Measurements from ENCODE around the gene HAPLN2.

The HAPLN2 gene

DNA sequence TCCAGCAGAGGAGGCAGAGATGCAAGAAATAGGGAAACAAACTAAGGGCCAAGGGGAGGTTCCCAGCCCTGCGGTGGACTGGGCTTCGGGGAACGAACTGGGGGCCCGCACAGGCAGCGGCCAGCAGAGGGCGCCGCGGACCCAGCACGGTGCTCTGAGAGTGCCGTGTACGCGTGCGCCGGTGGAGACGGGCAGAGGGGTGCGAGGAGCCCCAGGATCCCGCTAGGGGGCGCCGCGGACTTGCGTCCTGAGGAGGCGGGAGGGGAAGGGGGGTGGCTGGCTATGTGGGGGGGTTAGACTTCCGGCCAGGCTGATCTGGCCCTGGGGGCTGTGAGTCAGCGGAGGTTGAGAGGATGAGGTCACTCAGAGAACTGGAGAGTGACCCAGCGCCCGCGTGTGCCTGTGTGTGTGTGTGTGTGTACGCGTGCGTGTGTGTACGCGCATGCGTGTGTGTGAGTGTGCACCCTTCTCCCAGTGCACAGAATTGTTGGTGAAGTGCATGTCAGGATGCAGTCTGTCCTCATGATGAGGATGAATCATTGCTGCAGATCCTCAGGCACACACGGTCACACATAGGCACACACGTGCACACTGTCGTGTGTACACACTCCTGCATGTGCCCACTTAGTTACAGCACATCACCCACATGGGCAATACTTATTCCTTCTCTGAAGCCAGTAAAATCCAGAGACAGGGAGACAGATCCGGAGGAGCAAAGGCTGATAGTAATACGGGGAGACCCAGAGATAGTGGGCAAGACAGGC is 41.0 kb downstream of the HAPLN2 start (continued):
- TF ChIP-seq, protein P1, sequence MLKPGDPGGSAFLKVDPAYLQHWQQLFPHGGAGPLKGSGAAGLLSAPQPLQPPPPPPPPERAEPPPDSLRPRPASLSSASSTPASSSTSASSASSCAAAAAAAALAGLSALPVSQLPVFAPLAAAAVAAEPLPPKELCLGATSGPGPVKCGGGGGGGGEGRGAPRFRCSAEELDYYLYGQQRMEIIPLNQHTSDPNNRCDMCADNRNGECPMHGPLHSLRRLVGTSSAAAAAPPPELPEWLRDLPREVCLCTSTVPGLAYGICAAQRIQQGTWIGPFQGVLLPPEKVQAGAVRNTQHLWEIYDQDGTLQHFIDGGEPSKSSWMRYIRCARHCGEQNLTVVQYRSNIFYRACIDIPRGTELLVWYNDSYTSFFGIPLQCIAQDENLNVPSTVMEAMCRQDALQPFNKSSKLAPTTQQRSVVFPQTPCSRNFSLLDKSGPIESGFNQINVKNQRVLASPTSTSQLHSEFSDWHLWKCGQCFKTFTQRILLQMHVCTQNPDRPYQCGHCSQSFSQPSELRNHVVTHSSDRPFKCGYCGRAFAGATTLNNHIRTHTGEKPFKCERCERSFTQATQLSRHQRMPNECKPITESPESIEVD (tag by site-specific recombination; IDR thresholded peaks at IDR 0.05), result no peak

DNA sequence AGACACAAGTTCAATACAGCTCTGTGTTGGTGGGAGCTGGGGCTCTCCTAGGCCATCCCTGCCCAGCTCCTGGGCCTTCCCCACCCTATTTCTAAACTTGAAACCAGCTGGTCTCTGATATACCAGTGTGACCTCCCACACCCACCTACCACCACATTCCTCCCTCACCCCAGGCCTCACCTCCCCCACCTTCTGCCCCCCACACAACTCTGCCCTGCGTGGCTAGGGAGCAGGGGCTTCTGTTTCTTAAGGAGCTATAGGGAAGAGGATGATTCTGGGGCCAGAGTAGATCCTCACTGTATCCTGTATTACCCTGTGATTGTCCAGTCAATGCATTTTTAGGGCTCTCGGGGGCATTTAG is 41.5 kb downstream of the HAPLN2 start:
- no peaks in the 10 kb centered on the region for H3K9me3 ChIP-seq (ENCODE audit: control insufficient read depth, insufficient read depth, low read depth, low read length)
- H3K4me1 ChIP-seq (ENCODE audit: control insufficient read depth, insufficient read depth, low read length), result peaks cover 9% of the 10 kb centered on the region; the same call in 1 of the 2 replicates
- ChIA-PET POLR2A (interaction anchor here (0.6 to 1.8 kb wide), 15 partner anchors 9 to 654 kb away, joined by 3 to 20 read pairs (median 5); partner anchors contain the start of genes HDGF, ISG20L2, METTL25B and MRPL24), CTCF (interaction anchor here (0.5 to 15.2 kb wide), 21 partner anchors 9 to 267 kb away, joined by 3 to 564 read pairs (median 5); partner anchors contain the start of genes BCAN, CRABP2, MRPL24 and NES)
- H3K4me3 ChIP-seq (ENCODE audit: low read depth, low read length), result peak overlapping the region; percentile 38
- H3K36me3 ChIP-seq (ENCODE audit: control insufficient read depth in 2 of 2, insufficient read depth in 1 of 2, low read length in 2 of 2), result no peaks in the 10 kb centered on the region
- H3K27ac ChIP-seq (ENCODE audit: extremely low read depth, low read depth, low read length), result peak overlapping the region; percentile 76
- TF ChIP-seq EGR2 (tag by site-specific recombination; IDR thresholded peaks at IDR 0.05; ENCODE audit: low read depth) (peak; percentile 93), ZFHX2 (tag by site-specific recombination; conservative IDR thresholded peaks at IDR 0.05) (peak; percentile 95), SCRT1 (tag by site-specific recombination; IDR thresholded peaks at IDR 0.05; ENCODE audit: borderline replicate concordance) (no peak)

DNA sequence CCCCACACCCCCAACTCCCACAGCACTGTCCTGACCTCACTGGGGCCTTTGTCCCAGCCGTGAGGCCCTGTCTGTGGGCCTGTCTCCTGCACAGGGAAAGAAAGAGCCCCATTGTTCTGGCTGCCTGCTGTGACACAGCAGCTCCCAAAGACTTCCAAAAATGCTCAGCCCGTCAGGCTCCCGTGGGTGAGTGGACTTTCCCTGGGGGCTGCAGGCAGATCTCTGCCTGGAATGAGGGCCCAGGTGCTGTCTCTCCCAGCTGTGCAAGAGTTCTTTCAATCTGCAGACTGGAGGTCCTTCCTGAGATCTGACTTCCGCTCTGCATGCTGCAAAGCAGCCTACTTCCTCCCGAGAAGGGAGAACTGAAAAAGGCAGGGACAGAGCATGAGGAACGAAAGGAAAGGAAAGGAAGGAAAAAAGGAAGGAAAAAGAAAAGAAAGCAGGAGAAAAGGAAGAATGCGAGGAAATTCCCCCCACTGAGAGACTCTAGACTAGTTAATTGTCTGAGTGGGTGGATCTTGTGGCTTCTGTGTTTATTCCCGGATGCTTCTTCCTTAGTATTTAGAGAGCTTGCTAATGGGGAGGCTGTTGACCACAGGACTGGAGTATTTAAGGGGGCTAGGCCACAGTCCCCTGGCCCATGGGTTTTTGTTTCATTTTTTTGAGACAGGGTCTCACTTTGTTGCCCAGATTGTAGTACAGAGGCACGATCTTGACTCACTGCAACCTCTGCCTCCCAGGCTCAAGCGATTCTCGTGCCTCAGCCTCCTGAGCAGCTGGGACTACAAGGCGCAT is 43.0 kb downstream of the HAPLN2 start:
- ChIA-PET CTCF (interaction anchor here (0.6 to 15.2 kb wide), 13 partner anchors 11 to 96 kb away, joined by 3 to 564 read pairs (median 6); partner anchors contain the start of genes BCAN, CRABP2 and NES), POLR2A (interaction anchor here (0.7 to 1.8 kb wide), 8 partner anchors 13 to 186 kb away, joined by 3 to 12 read pairs (median 4); partner anchors contain the start of genes BCAN, HDGF, ISG20L2 and METTL25B)
- no peak overlapping the region for H3K4me3 ChIP-seq (ENCODE audit: low read depth, low read length)
- no peaks in the 10 kb centered on the region for H3K36me3 ChIP-seq (ENCODE audit: control insufficient read depth in 2 of 2, insufficient read depth in 1 of 2, low read length in 2 of 2)
- H3K4me1 ChIP-seq (ENCODE audit: control insufficient read depth, insufficient read depth, low read length), result peaks cover 9% of the 10 kb centered on the region; the same call in 1 of the 2 replicates
- H3K9me3 ChIP-seq (ENCODE audit: control insufficient read depth, insufficient read depth, low read depth, low read length), result no peaks in the 10 kb centered on the region
- TF ChIP-seq ZNF366 (tag by site-specific recombination; conservative IDR thresholded peaks at IDR 0.05), result peak; percentile 43
- no peak for TF ChIP-seq ZNF157 (tag by site-specific recombination; IDR thresholded peaks at IDR 0.05)
- no peak for TF ChIP-seq ZBTB48 (tag by site-specific recombination; IDR thresholded peaks at IDR 0.05)
- no peak for TF ChIP-seq ZFP3 (tag by site-specific recombination; IDR thresholded peaks at IDR 0.05; ENCODE audit: low read depth)
- TF ChIP-seq, protein P2, sequence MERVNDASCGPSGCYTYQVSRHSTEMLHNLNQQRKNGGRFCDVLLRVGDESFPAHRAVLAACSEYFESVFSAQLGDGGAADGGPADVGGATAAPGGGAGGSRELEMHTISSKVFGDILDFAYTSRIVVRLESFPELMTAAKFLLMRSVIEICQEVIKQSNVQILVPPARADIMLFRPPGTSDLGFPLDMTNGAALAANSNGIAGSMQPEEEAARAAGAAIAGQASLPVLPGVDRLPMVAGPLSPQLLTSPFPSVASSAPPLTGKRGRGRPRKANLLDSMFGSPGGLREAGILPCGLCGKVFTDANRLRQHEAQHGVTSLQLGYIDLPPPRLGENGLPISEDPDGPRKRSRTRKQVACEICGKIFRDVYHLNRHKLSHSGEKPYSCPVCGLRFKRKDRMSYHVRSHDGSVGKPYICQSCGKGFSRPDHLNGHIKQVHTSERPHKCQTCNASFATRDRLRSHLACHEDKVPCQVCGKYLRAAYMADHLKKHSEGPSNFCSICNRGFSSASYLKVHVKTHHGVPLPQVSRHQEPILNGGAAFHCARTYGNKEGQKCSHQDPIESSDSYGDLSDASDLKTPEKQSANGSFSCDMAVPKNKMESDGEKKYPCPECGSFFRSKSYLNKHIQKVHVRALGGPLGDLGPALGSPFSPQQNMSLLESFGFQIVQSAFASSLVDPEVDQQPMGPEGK (tag by site-specific recombination; IDR thresholded peaks at IDR 0.05), result no peak
- no peak for TF ChIP-seq TCF7L2 (IDR thresholded peaks at IDR 0.05; ENCODE audit: borderline replicate concordance, low read depth, low read length)
- TF ChIP-seq, protein P3, sequence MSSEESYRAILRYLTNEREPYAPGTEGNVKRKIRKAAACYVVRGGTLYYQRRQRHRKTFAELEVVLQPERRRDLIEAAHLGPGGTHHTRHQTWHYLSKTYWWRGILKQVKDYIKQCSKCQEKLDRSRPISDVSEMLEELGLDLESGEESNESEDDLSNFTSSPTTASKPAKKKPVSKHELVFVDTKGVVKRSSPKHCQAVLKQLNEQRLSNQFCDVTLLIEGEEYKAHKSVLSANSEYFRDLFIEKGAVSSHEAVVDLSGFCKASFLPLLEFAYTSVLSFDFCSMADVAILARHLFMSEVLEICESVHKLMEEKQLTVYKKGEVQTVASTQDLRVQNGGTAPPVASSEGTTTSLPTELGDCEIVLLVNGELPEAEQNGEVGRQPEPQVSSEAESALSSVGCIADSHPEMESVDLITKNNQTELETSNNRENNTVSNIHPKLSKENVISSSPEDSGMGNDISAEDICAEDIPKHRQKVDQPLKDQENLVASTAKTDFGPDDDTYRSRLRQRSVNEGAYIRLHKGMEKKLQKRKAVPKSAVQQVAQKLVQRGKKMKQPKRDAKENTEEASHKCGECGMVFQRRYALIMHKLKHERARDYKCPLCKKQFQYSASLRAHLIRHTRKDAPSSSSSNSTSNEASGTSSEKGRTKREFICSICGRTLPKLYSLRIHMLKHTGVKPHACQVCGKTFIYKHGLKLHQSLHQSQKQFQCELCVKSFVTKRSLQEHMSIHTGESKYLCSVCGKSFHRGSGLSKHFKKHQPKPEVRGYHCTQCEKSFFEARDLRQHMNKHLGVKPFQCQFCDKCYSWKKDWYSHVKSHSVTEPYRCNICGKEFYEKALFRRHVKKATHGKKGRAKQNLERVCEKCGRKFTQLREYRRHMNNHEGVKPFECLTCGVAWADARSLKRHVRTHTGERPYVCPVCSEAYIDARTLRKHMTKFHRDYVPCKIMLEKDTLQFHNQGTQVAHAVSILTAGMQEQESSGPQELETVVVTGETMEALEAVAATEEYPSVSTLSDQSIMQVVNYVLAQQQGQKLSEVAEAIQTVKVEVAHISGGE (tag by site-specific recombination; conservative IDR thresholded peaks at IDR 0.05; ENCODE audit: low read depth), result no peak
- peak; percentile 93 for TF ChIP-seq PRDM1 (tag by site-specific recombination; IDR thresholded peaks at IDR 0.05)
- peak; percentile 30; the same call in 1 of the 2 replicates for TF ChIP-seq EGR2 (tag by site-specific recombination; IDR thresholded peaks at IDR 0.05; ENCODE audit: low read depth)
- no peak for TF ChIP-seq BCL11B (tag by site-specific recombination; IDR thresholded peaks at IDR 0.05; ENCODE audit: low read depth)
- TF ChIP-seq ZNF394 (tag by site-specific recombination; IDR thresholded peaks at IDR 0.05; ENCODE audit: borderline replicate concordance), result no peak
- no peak for TF ChIP-seq ZNF155 (tag by site-specific recombination; IDR thresholded peaks at IDR 0.05)
- H3K27ac ChIP-seq (ENCODE audit: extremely low read depth, low read depth, low read length), result peak overlapping the region; percentile 76; the same call in 1 of the 2 replicates
